ACC112 (cell line): Measurements from ENCODE around the gene PROSER2.

Experiments
- H2AFZ ChIP-seq: fragments of 200-600 bp; sonication (generic); one replicate; pipeline ENCODE4 v1.6.0; 2017; ENCODE audit warnings: antibody characterized with exemption, low read length; ENCODE audit not compliant: unreplicated experiment
- H3K27ac ChIP-seq: fragments of 200-600 bp; sonication (generic); 2 replicates; pipeline ENCODE4 v1.5.1; 2014; ENCODE audit warnings: low read depth, mild to moderate bottlenecking, antibody characterized with exemption, low read length, moderate library complexity
- H3K27me3 ChIP-seq: fragments of 200-600 bp; sonication (generic); 2 replicates; pipeline ENCODE4 v1.6.1; 2014; ENCODE audit warnings: mild to moderate bottlenecking, antibody characterized with exemption, low read length, moderate library complexity, mixed read lengths; ENCODE audit not compliant: insufficient read depth
- H3K36me3 ChIP-seq: fragments of 200-600 bp; sonication (generic); 2 replicates; pipeline ENCODE4 v1.6.1; 2016; ENCODE audit warnings: mild to moderate bottlenecking, antibody characterized with exemption, low read length, moderate library complexity, mixed read lengths; ENCODE audit not compliant: insufficient read depth
- H3K4me1 ChIP-seq: fragments of 200-600 bp; sonication (generic); one replicate; pipeline ENCODE4 v1.6.1; 2016; ENCODE audit warnings: low read length, mixed read lengths; ENCODE audit not compliant: insufficient read depth, unreplicated experiment, control insufficient read depth
- H3K4me3 ChIP-seq: fragments of 200-600 bp; sonication (generic); 2 replicates; pipeline ENCODE4 v1.5.1; 2014; ENCODE audit warnings: mild to moderate bottlenecking, low read depth, low read length
- H3K79me2 ChIP-seq: fragments of 200-600 bp; sonication (generic); one replicate; pipeline ENCODE4 v1.6.0; 2016; ENCODE audit warnings: low read length; ENCODE audit not compliant: control insufficient read depth, unreplicated experiment, insufficient read depth

The PROSER2 gene

DNA sequence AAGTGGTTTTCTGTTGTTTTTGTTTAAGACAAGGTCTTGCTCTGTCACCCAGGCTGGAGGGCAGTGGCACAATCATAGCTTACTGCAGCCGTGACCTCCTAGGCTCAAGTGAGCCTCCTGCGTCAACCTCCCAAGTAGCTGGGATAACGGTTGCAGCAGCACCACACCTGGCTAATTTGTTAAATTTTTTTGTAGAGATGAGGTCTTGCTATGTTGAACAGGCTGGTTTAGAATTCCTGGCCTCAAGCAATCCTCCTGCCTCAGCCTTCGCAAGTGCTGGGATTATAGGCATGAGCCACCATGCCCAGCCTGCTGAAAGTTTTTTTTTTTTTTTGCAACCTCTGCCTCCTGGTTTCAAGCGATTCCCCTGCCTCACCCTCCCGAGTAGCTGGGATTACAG, 31.1 kb downstream of the PROSER2 start:
- H3K4me1 ChIP-seq: no peaks in the 10 kb centered on the region
- no peak overlapping the region for H3K27ac ChIP-seq
- no peaks in the 10 kb centered on the region for H3K79me2 ChIP-seq
- H2AFZ ChIP-seq: no peak overlapping the region
- no peak overlapping the region for H3K4me3 ChIP-seq
- no peaks in the 10 kb centered on the region for H3K36me3 ChIP-seq
- H3K27me3 ChIP-seq: no peaks in the 10 kb centered on the region

GRCh38 chr10:11856089-11856488, 32.9 kb downstream of the PROSER2 start:
- Histone ChIP-seq H3K36me3 (no peaks in the 10 kb centered on the region), H3K79me2 (no peaks in the 10 kb centered on the region), H3K4me3 (no peak overlapping the region), H2AFZ (no peak overlapping the region), H3K4me1 (no peaks in the 10 kb centered on the region), H3K27me3 (no peaks in the 10 kb centered on the region), H3K27ac (no peak overlapping the region)

- H3K27ac ChIP-seq: no peak overlapping the region
- no peak overlapping the region for H2AFZ ChIP-seq
- no peaks in the 10 kb centered on the region for H3K4me1 ChIP-seq
- no peaks in the 10 kb centered on the region for H3K27me3 ChIP-seq
- H3K79me2 ChIP-seq: no peaks in the 10 kb centered on the region
- H3K4me3 ChIP-seq: no peak overlapping the region
- H3K36me3 ChIP-seq: no peaks in the 10 kb centered on the region
These were observed 33.5 kb downstream of the PROSER2 start for GRCh38 chr10:11856678-11857077.

- Histone ChIP-seq H2AFZ (no peak overlapping the region), H3K36me3 (no peaks in the 10 kb centered on the region), H3K4me3 (no peak overlapping the region), H3K27ac (no peak overlapping the region), H3K4me1 (no peaks in the 10 kb centered on the region), H3K79me2 (no peaks in the 10 kb centered on the region), H3K27me3 (no peaks in the 10 kb centered on the region)
These were observed 34.9 kb downstream of the PROSER2 start for GRCh38 chr10:11858093-11858492.

GRCh38 chr10:11861341-11861740, 38.2 kb downstream of the PROSER2 start:
- Histone ChIP-seq H2AFZ (no peak overlapping the region), H3K27ac (no peak overlapping the region), H3K4me3 (no peak overlapping the region), H3K36me3 (no peaks in the 10 kb centered on the region), H3K4me1 (no peaks in the 10 kb centered on the region), H3K27me3 (no peaks in the 10 kb centered on the region), H3K79me2 (no peaks in the 10 kb centered on the region)

GRCh38 chr10:11861811-11862428, 38.8 kb downstream of the PROSER2 start:
- Histone ChIP-seq H3K4me3 (no peak overlapping the region), H3K27me3 (no peaks in the 10 kb centered on the region), H3K27ac (no peak overlapping the region), H3K4me1 (no peaks in the 10 kb centered on the region), H3K36me3 (no peaks in the 10 kb centered on the region), H2AFZ (no peak overlapping the region), H3K79me2 (no peaks in the 10 kb centered on the region)

DNA sequence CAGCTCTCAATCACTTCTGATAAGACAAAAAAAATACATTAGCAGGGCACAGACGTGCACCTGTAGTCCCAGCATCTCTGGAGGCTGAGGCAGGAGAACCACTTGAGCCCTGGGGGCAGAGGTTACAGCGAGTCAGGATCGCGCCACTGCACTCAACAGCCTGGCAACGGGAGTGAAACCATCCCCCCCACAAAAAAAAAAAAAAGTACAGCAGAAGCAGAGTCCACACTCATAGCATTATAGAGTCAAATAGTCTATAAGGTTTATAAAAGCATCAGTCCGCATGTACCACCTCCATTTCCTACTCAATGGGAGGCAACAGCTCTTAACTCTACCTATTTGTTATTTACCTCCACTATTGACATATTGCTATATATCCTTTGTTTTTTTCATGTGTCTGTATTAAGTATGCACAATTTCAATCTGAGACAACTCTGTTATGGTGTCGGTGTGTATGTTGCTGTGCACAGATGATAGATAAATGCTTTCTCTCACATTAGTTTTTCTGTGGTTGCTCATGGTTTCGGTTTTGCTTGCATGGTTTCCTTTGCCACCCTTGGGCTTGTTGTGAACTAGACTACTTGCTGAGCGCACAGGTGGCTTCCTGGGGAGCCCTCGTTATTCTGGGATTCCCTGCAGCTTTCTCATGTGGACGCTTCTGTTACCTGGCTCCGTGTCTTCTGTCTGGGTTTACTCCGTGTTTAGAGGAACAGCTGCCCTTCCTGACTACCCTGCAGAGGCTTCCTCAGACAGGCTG, 40.4 kb downstream of the PROSER2 start:
- H3K4me3 ChIP-seq: no peak overlapping the region
- no peaks in the 10 kb centered on the region for H3K27me3 ChIP-seq
- H2AFZ ChIP-seq: no peak overlapping the region
- H3K36me3 ChIP-seq: no peaks in the 10 kb centered on the region
- no peaks in the 10 kb centered on the region for H3K4me1 ChIP-seq
- no peaks in the 10 kb centered on the region for H3K79me2 ChIP-seq
- H3K27ac ChIP-seq: no peak overlapping the region

DNA sequence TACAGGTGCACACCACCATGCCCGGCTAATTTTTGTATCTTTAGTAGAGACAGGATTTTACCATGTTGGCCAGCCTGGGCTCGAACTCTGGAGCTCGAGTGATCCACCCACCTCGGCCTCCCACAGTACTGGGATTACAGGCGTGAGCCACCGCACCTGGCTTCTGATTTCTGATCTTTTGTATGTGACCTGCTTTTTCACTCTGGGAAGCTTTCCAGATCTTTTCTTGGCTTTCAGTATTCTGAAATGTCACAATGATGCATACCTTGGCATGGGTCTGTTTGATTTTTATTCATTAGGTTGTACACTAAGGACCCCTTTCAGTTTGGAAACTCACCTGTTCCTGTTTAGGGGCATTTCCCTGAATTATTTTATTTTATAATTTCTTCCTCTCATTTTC, 41.6 kb downstream of the PROSER2 start:
- H3K79me2 ChIP-seq: no peaks in the 10 kb centered on the region
- no peak overlapping the region for H2AFZ ChIP-seq
- no peak overlapping the region for H3K4me3 ChIP-seq
- H3K27ac ChIP-seq: no peak overlapping the region
- H3K27me3 ChIP-seq: no peaks in the 10 kb centered on the region
- no peaks in the 10 kb centered on the region for H3K4me1 ChIP-seq
- H3K36me3 ChIP-seq: no peaks in the 10 kb centered on the region

DNA sequence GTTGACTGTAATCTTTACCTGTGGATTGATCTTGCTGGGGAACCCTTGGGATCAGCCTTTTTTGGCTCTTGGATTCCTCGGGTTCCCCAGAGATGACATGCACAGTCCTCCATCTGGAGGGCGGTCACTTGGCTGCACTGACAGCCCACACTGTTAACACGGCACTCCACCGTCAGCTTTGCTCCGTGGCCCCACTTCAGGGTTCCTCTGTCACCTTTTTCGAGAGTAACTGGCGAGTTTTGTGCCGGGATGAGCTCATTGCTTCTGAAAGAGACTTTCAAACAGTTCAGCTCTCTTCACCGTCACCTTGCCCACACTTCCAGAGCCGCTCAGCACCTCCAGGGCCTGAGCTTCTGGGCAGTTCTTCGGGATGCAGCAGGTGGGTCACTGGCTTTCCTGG, 42.4 kb downstream of the PROSER2 start:
- Histone ChIP-seq H2AFZ (no peak overlapping the region), H3K27me3 (no peaks in the 10 kb centered on the region), H3K27ac (no peak overlapping the region), H3K36me3 (no peaks in the 10 kb centered on the region), H3K79me2 (no peaks in the 10 kb centered on the region), H3K4me1 (peaks cover 5% of the 10 kb centered on the region), H3K4me3 (no peak overlapping the region)

DNA sequence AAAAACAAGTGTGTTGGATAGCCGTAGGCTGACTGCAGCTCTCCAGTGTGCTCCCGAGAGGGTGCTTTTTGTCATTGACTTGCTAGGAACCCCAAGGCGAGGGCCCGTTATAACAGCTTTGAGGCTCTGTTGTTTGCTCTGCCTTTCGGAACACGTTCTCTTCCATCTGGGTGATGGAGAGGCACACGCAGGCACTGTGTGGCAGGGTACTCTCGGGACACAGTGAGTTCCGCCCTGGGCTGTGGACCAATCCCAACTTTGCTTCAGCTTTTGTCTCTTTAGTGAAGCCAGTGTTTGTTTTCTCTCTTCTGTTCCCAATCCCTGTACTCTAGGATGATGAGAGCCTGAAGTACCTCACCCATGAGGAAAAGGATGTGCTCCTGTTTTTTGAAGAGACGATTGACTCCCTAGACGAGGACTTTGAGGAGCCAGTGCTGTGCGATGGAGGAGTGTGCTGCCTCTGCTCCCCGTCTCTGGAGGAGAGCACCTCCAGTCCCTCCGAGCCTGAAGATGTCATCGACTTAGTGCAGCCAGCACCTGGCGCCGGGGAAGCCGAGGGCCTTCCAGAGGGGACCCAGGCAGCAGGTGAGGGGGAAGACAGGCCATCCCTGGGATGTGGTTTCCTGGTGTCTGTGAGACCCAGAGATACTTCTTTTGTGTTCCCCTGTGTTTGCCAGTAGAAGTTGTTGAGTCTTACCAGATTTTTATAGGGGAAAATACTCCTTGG, 43.2 kb downstream of the PROSER2 start:
- Histone ChIP-seq H2AFZ (no peak overlapping the region), H3K4me3 (no peak overlapping the region), H3K27me3 (no peaks in the 10 kb centered on the region), H3K36me3 (no peaks in the 10 kb centered on the region), H3K27ac (no peak overlapping the region), H3K79me2 (no peaks in the 10 kb centered on the region), H3K4me1 (peaks cover 7% of the 10 kb centered on the region)

GRCh38 chr10:11869219-11869618, 46.1 kb downstream of the PROSER2 start:
- no peak overlapping the region; the same call in 1 of the 2 replicates for H3K4me3 ChIP-seq
- no peak overlapping the region for H2AFZ ChIP-seq
- no peaks in the 10 kb centered on the region for H3K79me2 ChIP-seq
- no peak overlapping the region for H3K27ac ChIP-seq
- peaks cover 7% of the 10 kb centered on the region for H3K4me1 ChIP-seq
- H3K36me3 ChIP-seq: no peaks in the 10 kb centered on the region
- no peaks in the 10 kb centered on the region for H3K27me3 ChIP-seq
